Smooth muscle cell (in vitro differentiated cells): ENCODE measurements around the gene INTS1. TPM values are rescaled to one million over a fixed set of nuclear protein-coding genes. Genes with fewer than 3 reads are reported as not detected.

Experiments used
- DNase-seq: peaks from one replicate; lab custom pipeline; 2025; ENCODE audit not compliant: unreplicated experiment; lab: John Stamatoyannopoulos, UW
- H2AFZ ChIP-seq: fragments of 200-600 bp; sonication (generic); 2 replicates; pipeline ENCODE4 v1.6.0; 2016; ENCODE audit warnings: antibody characterized with exemption, low read depth, mild to moderate bottlenecking
- H3F3A ChIP-seq: fragments of 200-600 bp; sonication (generic); 2 replicates; pipeline ENCODE4 v1.6.0; 2017; ENCODE audit warnings: antibody characterized with exemption, low read depth
- H3K27ac ChIP-seq: fragments of 200-600 bp; sonication (generic); 2 replicates; pipeline ENCODE4 v1.5.1; 2016; ENCODE audit warnings: low read depth, mild to moderate bottlenecking
- H3K27me3 ChIP-seq: fragments of 200-600 bp; sonication (generic); 2 replicates; pipeline ENCODE4 v1.6.1; 2016; ENCODE audit warnings: low read depth, mild to moderate bottlenecking
- H3K36me3 ChIP-seq: fragments of 200-600 bp; sonication (generic); 2 replicates; pipeline ENCODE4 v1.5.1; 2016; ENCODE audit warnings: low read depth
- H3K4me1 ChIP-seq: fragments of 200-600 bp; sonication (generic); 2 replicates; pipeline ENCODE4 v1.5.1; 2016; ENCODE audit warnings: low read depth
- H3K4me2 ChIP-seq: fragments of 200-600 bp; sonication (generic); 2 replicates; pipeline ENCODE4 v1.6.0; 2016; ENCODE audit warnings: mild to moderate bottlenecking
- H3K4me3 ChIP-seq: fragments of 200-600 bp; sonication (generic); 2 replicates; pipeline ENCODE4 v1.5.1; 2016; ENCODE audit warnings: mild to moderate bottlenecking
- H3K79me2 ChIP-seq: fragments of 200-600 bp; sonication (generic); 2 replicates; pipeline ENCODE4 v1.6.0; 2016; ENCODE audit warnings: low read depth, mild to moderate bottlenecking
- H3K9ac ChIP-seq: fragments of 200-600 bp; sonication (generic); 2 replicates; pipeline ENCODE4 v1.6.0; 2016; ENCODE audit warnings: low read depth
- H3K9me3 ChIP-seq: fragments of 200-600 bp; sonication (generic); replicated peaks from 2 replicates; pipeline ENCODE4 v1.5.1; 2016; ENCODE audit warnings: low read depth
- H4K20me1 ChIP-seq: fragments of 200-600 bp; sonication (generic); 2 replicates; pipeline ENCODE4 v1.6.0; 2016; ENCODE audit warnings: low read depth
- CTCF ChIP-seq: fragments of 200-600 bp; sonication (generic); IDR thresholded peaks from 2 replicates; pipeline ENCODE4 v1.5.1; 2017; ENCODE audit warnings: borderline replicate concordance, mild to moderate bottlenecking, antibody characterized with exemption; ENCODE audit not compliant: insufficient read depth, poor library complexity, severe bottlenecking
- WGBS: methylation state at CpG from one replicate; pipeline ENCODE4 v1.1.7; 2016; ENCODE audit warnings: low lambda C conversion rate; 5-methylcytosine and 5-hydroxymethylcytosine counted together
- polyA plus RNA-seq: library from polyadenylated mRNA; unstranded; fragments of >200 nt; fragmentation: Nextera tagmentation; extraction: Ambion mirVana; gene quantifications from 2 replicates; pipeline ENCODE4 v1.2.1, GENCODE V29; 2016
- total RNA-seq: library from RNA; depleted of rRNA; stranded (reverse); fragments of >200 nt; gene quantifications from 2 replicates; pipeline ENCODE4 v1.2.3, GENCODE V29; 2014

The INTS1 gene
- total RNA-seq (18.2 and 18.9 TPM in 2 replicates), polyA plus RNA-seq (48.0 and 51.2 TPM in 2 replicates)

DNA sequence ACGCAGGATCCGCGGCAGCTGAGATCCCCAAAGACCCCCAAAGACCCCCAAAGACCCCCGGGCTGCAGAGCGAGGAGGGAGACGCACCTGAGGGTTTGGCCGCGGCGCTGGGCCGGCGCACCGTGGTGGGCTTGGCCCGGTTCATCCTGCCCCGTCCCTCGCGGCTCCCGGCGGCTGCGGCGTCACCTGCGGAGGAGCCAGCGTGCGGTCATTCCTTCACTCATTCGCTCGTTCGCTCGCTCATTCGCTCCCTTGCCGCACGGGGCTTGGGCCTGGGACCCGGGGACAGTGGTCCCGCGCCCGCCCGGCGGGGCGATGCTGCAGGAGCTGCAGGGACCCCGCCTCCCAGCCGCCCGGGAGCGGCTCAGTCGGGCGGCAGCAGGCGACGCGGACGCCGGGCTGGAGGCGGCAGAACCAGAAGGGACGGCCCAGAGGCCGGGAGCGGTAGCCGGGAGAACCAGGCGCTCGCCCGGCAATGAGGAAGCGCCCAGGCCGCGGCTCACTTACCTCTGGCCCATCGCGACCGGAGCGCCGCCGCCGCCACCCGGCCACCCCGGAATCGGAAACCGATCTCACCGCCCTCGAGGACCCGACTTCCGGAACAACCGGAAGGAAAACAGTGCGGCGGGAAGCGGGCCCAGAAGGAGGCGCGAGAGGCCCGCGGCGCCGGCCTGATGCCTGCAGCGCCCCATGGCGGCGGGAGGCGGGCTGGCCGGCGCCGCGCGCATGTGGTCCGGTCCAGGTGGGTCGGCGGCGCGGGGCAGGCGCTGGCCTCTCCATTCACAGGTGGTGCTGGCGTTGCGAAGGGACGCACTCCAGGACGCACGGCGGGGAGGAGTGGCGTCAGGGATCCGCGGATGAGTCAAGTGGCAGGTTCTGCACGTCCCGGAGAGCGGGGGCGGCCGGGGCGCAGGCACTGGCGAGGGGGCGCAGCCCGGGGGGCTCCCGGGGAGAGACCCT lies at the start of gene INTS1:
TSS of gene INTS1 (minus strand) at position 574 of the 960 bp plus-strand sequence. CDS start at position 145, 429 bp downstream.
- no peaks in the 10 kb centered on the region for H3K36me3 ChIP-seq
- H3K27me3 ChIP-seq, result no peaks in the 10 kb centered on the region
- H3K9ac ChIP-seq, result peak within 1 kb of the TSS; percentile 91
- WGBS, result 2% methylated on average over 89 of the region's 118 CpGs
- H3K79me2 ChIP-seq, result peaks cover 25% of the 10 kb centered on the region
- peak within 1 kb of the TSS; percentile 85 for H2AFZ ChIP-seq
- peak within 1 kb of the TSS; percentile 23 for H3K27ac ChIP-seq
- no peaks in the 10 kb centered on the region for H3F3A ChIP-seq
- peak; percentile 73 for TF ChIP-seq CTCF
- peaks cover 11% of the 10 kb centered on the region for H4K20me1 ChIP-seq
- peaks cover 7% of the 10 kb centered on the region for H3K4me1 ChIP-seq
- H3K4me3 ChIP-seq, result peak within 1 kb of the TSS; percentile 99
- DNase-seq, result peak; percentile 39
- H3K4me2 ChIP-seq, result peak within 1 kb of the TSS; percentile 98
- H3K9me3 ChIP-seq, result no peaks in the 10 kb centered on the region

GRCh38 chr7:1553512-1554210 lies 49.5 kb upstream of the INTS1 start:
- Histone ChIP-seq H4K20me1 (no peaks in the 10 kb centered on the region), H3F3A (no peaks in the 10 kb centered on the region), H3K9me3 (no peaks in the 10 kb centered on the region), H3K4me2 (no peak overlapping the region), H3K4me3 (no peak overlapping the region), H3K27ac (no peak overlapping the region), H3K79me2 (no peaks in the 10 kb centered on the region), H3K9ac (no peak overlapping the region), H3K36me3 (no peaks in the 10 kb centered on the region), H3K27me3 (no peaks in the 10 kb centered on the region), H3K4me1 (no peaks in the 10 kb centered on the region), H2AFZ (no peak overlapping the region)
- TF ChIP-seq CTCF, result no peak
- DNase-seq, result no peak
- WGBS, result 95% methylated on average over 26 of the region's 28 CpGs

DNA sequence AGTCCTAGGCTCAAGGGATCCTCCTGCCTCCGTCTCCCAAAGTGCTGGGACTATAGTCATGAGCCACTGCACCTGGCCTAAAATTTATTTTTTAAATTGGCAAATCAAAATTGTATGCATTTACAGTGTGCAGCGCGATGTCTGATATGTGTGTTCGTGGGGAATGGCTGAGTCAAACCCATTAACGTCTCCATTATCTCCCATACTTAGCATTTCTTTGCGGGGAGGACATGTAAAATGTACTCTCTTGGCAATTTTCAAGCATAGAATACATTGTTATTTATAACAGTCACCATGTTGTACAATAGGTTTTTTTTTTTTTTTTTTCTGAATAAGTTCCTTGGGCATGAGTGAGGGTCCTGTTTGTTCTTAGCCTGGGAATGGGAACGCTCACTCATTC lies 48.0 kb upstream of the INTS1 start:
- no peak for TF ChIP-seq CTCF
- no peak overlapping the region for H3K9ac ChIP-seq
- H3K27ac ChIP-seq, result no peak overlapping the region
- H3K4me1 ChIP-seq, result no peaks in the 10 kb centered on the region
- H3K27me3 ChIP-seq, result no peaks in the 10 kb centered on the region
- no peak for DNase-seq
- H3K4me3 ChIP-seq, result no peak overlapping the region
- no peaks in the 10 kb centered on the region for H4K20me1 ChIP-seq
- H3K36me3 ChIP-seq, result no peaks in the 10 kb centered on the region
- no peaks in the 10 kb centered on the region for H3F3A ChIP-seq
- 79% methylated on average over 7 of the region's 7 CpGs for WGBS
- no peak overlapping the region for H3K4me2 ChIP-seq
- H3K9me3 ChIP-seq, result no peaks in the 10 kb centered on the region
- H2AFZ ChIP-seq, result no peak overlapping the region
- no peaks in the 10 kb centered on the region for H3K79me2 ChIP-seq
